ENCODE results near the gene ATE1. TPM values are rescaled to one million over a fixed set of nuclear protein-coding genes. Genes with fewer than 3 reads are reported as not detected.

Gene ATE1
- total RNA-seq, 1 donor from 2014 or later: 22.6 TPM

- Histone ChIP-seq H3K4me3 (ENCODE audit: insufficient read depth, low read depth, low read length) (peak overlapping the region; percentile 72), H3K9me3 (ENCODE audit: insufficient read depth, low read depth, low read length) (no peaks in the 10 kb centered on the region), H3K4me2 (ENCODE audit: low read length) (peak overlapping the region; percentile 89), H3K4me1 (ENCODE audit: insufficient read depth, low read length) (peaks cover 5% of the 10 kb centered on the region), H4K20me1 (ENCODE audit: insufficient read depth, low read length) (peaks cover 5% of the 10 kb centered on the region), H3K27me3 (ENCODE audit: insufficient read depth, low read length) (no peaks in the 10 kb centered on the region), H3K79me2 (ENCODE audit: insufficient read depth, low read length) (peaks cover 42% of the 10 kb centered on the region), H3K36me3 (ENCODE audit: insufficient read depth, low read length) (no peaks in the 10 kb centered on the region), H3K27ac (ENCODE audit: low read depth, low read length) (peak overlapping the region; percentile 91), H2AFZ (ENCODE audit: low read depth, low read length) (peak overlapping the region; percentile 94), H3K9ac (ENCODE audit: low read length) (peak overlapping the region; percentile 95)
- TF ChIP-seq CTCF (IDR thresholded peaks at IDR 0.05; ENCODE audit: insufficient read depth, low read depth, low read length): no peak
- TF ChIP-seq EZH2 (IDR thresholded peaks at IDR 0.05; ENCODE audit: insufficient read depth, low read length): no peak
- DNase-seq (ENCODE audit: low read depth): peak; percentile 14
- H3K36me3 Mint-ChIP-seq (ENCODE audit: low read depth, unreplicated experiment): peaks cover 2% of the 10 kb centered on the region
- H3K4me3 Mint-ChIP-seq (ENCODE audit: unreplicated experiment): peak overlapping the region; percentile 89
- peak overlapping the region; percentile 88 for H3K27ac Mint-ChIP-seq (ENCODE audit: unreplicated experiment)
- no peak for FAIRE-seq
- no peaks in the 10 kb centered on the region for H3K27me3 Mint-ChIP-seq (ENCODE audit: low read depth, unreplicated experiment)
- H3K4me1 Mint-ChIP-seq (ENCODE audit: low read depth, unreplicated experiment): peaks cover 4% of the 10 kb centered on the region
- H3K9me3 Mint-ChIP-seq (ENCODE audit: unreplicated experiment): no peaks in the 10 kb centered on the region
Measured at GRCh38 chr10:121926671-121927317, 1.0 kb downstream of the ATE1 start.

DNA sequence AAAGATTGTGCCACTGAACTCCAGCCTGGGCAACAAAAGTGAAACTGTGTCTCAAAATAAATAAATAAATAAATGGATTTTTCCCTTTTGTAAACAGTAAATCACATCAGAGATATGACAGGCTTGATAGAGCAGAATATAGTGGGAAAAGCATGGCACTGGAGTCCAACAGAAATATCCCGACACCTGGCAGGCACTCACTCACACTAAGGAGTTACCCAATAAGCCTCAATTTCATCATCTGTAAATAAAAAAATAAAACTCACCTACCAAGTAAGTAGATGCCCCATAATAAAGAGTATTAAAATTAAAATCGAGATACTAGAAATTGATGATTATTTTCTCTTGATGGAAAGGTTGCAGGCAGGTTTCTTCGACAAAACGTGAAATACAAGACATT is 1.7 kb downstream of the ATE1 start:
- Mint-ChIP-seq H3K4me3 (ENCODE audit: unreplicated experiment) (peak overlapping the region; percentile 89), H3K4me1 (ENCODE audit: low read depth, unreplicated experiment) (peaks cover 9% of the 10 kb centered on the region), H3K27ac (ENCODE audit: unreplicated experiment) (no peak overlapping the region), H3K27me3 (ENCODE audit: low read depth, unreplicated experiment) (no peaks in the 10 kb centered on the region), H3K36me3 (ENCODE audit: low read depth, unreplicated experiment) (peaks cover 2% of the 10 kb centered on the region), H3K9me3 (ENCODE audit: unreplicated experiment) (no peaks in the 10 kb centered on the region)
- Histone ChIP-seq H3K4me2 (ENCODE audit: low read length) (peak overlapping the region; percentile 89), H3K4me1 (ENCODE audit: insufficient read depth, low read length) (peaks cover 5% of the 10 kb centered on the region), H4K20me1 (ENCODE audit: insufficient read depth, low read length) (peaks cover 5% of the 10 kb centered on the region), H3K9ac (ENCODE audit: low read length) (no peak overlapping the region), H3K4me3 (ENCODE audit: insufficient read depth, low read depth, low read length) (no peak overlapping the region), H3K36me3 (ENCODE audit: insufficient read depth, low read length) (no peaks in the 10 kb centered on the region), H3K27ac (ENCODE audit: low read depth, low read length) (no peak overlapping the region), H3K9me3 (ENCODE audit: insufficient read depth, low read depth, low read length) (no peaks in the 10 kb centered on the region), H3K27me3 (ENCODE audit: insufficient read depth, low read length) (no peaks in the 10 kb centered on the region), H2AFZ (ENCODE audit: low read depth, low read length) (no peak overlapping the region), H3K79me2 (ENCODE audit: insufficient read depth, low read length) (peaks cover 42% of the 10 kb centered on the region)
- FAIRE-seq: no peak
- DNase-seq (ENCODE audit: low read depth): no peak
- TF ChIP-seq CTCF (IDR thresholded peaks at IDR 0.05; ENCODE audit: insufficient read depth, low read depth, low read length): no peak

GRCh38 chr10:121921238-121921931 is 6.4 kb downstream of the ATE1 start:
- H3K27ac ChIP-seq (ENCODE audit: low read depth, low read length): no peak overlapping the region
- H2AFZ ChIP-seq (ENCODE audit: low read depth, low read length): no peak overlapping the region
- peaks cover 4% of the 10 kb centered on the region for H3K4me1 Mint-ChIP-seq (ENCODE audit: low read depth, unreplicated experiment)
- H3K36me3 ChIP-seq (ENCODE audit: insufficient read depth, low read length): peaks cover 2% of the 10 kb centered on the region
- no peaks in the 10 kb centered on the region for H3K9me3 Mint-ChIP-seq (ENCODE audit: unreplicated experiment)
- H3K27me3 ChIP-seq (ENCODE audit: insufficient read depth, low read length): no peaks in the 10 kb centered on the region
- peaks cover 15% of the 10 kb centered on the region for H3K36me3 Mint-ChIP-seq (ENCODE audit: low read depth, unreplicated experiment)
- peak; percentile 23 for DNase-seq (ENCODE audit: low read depth)
- no peak overlapping the region for H3K4me2 ChIP-seq (ENCODE audit: low read length)
- no peak overlapping the region for H3K9ac ChIP-seq (ENCODE audit: low read length)
- H3K4me3 ChIP-seq (ENCODE audit: insufficient read depth, low read depth, low read length): no peak overlapping the region
- peak overlapping the region; percentile 82 for H3K27ac Mint-ChIP-seq (ENCODE audit: unreplicated experiment)
- H4K20me1 ChIP-seq (ENCODE audit: insufficient read depth, low read length): peaks cover 5% of the 10 kb centered on the region
- H3K4me1 ChIP-seq (ENCODE audit: insufficient read depth, low read length): no peaks in the 10 kb centered on the region
- no peak overlapping the region for H3K4me3 Mint-ChIP-seq (ENCODE audit: unreplicated experiment)
- no peaks in the 10 kb centered on the region for H3K27me3 Mint-ChIP-seq (ENCODE audit: low read depth, unreplicated experiment)
- FAIRE-seq: no peak
- H3K9me3 ChIP-seq (ENCODE audit: insufficient read depth, low read depth, low read length): no peaks in the 10 kb centered on the region
- peaks cover 29% of the 10 kb centered on the region for H3K79me2 ChIP-seq (ENCODE audit: insufficient read depth, low read length)
- no peak for TF ChIP-seq EZH2 (IDR thresholded peaks at IDR 0.05; ENCODE audit: insufficient read depth, low read length)
- no peak for TF ChIP-seq CTCF (IDR thresholded peaks at IDR 0.05; ENCODE audit: insufficient read depth, low read depth, low read length)
